HepG2 (cell line): ENCODE measurements around the gene RELL1. TPM values are rescaled to one million over a fixed set of nuclear protein-coding genes. Genes with fewer than 3 reads are reported as not detected.

Experiments used
- AGO1 ChIP-seq: fragments of 200-400 bp; formaldehyde crosslinking; IDR thresholded peaks from 2 replicates; pipeline ENCODE4 v1.6.1; 2017; ENCODE audit warnings: mild to moderate bottlenecking, low read depth, low read length, moderate library complexity; ENCODE audit not compliant: poor library complexity, severe bottlenecking
- ARHGAP35 ChIP-seq: sonication (generic); formaldehyde crosslinking; IDR thresholded peaks from 2 replicates; pipeline ENCODE4 v1.9.0; 2022; ENCODE audit warnings: mild to moderate bottlenecking, inconsistent platforms, moderate library complexity, missing genetic modification reagents, borderline replicate concordance
- CAMTA2 ChIP-seq: sonication (generic); formaldehyde crosslinking; IDR thresholded peaks from 2 replicates; pipeline ENCODE4 v1.4.0; 2020; ENCODE audit warnings: mild to moderate bottlenecking, missing genetic modification reagents, borderline replicate concordance
- FOXA3 ChIP-seq: IDR thresholded peaks from 2 replicates; pipeline ENCODE4 v1.6.1; 2016; ENCODE audit warnings: missing genetic modification reagents, missing compliant biosample characterization
- GPBP1L1 ChIP-seq: sonication (generic); formaldehyde crosslinking; IDR thresholded peaks from 2 replicates; pipeline ENCODE4 v1.5.0; 2020; ENCODE audit warnings: mild to moderate bottlenecking, missing genetic modification reagents
- HNF4A ChIP-seq: sonication (generic); formaldehyde crosslinking; IDR thresholded peaks from 2 replicates; pipeline ENCODE4 v1.4.0; 2020; ENCODE audit warnings: missing genetic modification reagents
- HNRNPH1 ChIP-seq: fragments of 200-400 bp; formaldehyde crosslinking; optimal IDR thresholded peaks from 2 replicates; pipeline ENCODE3; 2017; ENCODE audit warnings: mild to moderate bottlenecking, low read depth, low read length
- POGZ ChIP-seq: sonication (generic); formaldehyde crosslinking; IDR thresholded peaks from 2 replicates; pipeline ENCODE4 v1.4.0; 2020; ENCODE audit warnings: mild to moderate bottlenecking, missing genetic modification reagents
- RBAK ChIP-seq: sonication (generic); formaldehyde crosslinking; IDR thresholded peaks from 2 replicates; pipeline ENCODE4 v1.5.1; 2020; ENCODE audit warnings: mild to moderate bottlenecking, missing genetic modification reagents
- TFE3 ChIP-seq: IDR thresholded peaks from 2 replicates; pipeline ENCODE4 v1.6.1; 2016
- ZC3H13 ChIP-seq: sonication (generic); formaldehyde crosslinking; IDR thresholded peaks from 2 replicates; pipeline ENCODE4 v1.8.1; 2023; ENCODE audit warnings: mild to moderate bottlenecking, missing genetic modification reagents, moderate library complexity
- ZEB1 ChIP-seq: IDR thresholded peaks from 2 replicates; pipeline ENCODE4 v1.6.1; 2012; ENCODE audit warnings: mild to moderate bottlenecking, low read depth, inconsistent platforms; ENCODE audit not compliant: insufficient replicate concordance
- ZFY ChIP-seq: sonication (generic); formaldehyde crosslinking; IDR thresholded peaks from 2 replicates; pipeline ENCODE4 v1.4.0; 2020; ENCODE audit warnings: missing genetic modification reagents
- ZNF12 ChIP-seq: sonication (generic); formaldehyde crosslinking; IDR thresholded peaks from 2 replicates; pipeline ENCODE4 v1.5.0; 2020; ENCODE audit warnings: missing genetic modification reagents
- ZNF232 ChIP-seq: sonication (generic); formaldehyde crosslinking; IDR thresholded peaks from 2 replicates; pipeline ENCODE4 v1.4.0; 2020; ENCODE audit warnings: missing genetic modification reagents, borderline replicate concordance
- ZNF296 ChIP-seq: sonication (generic); formaldehyde crosslinking; conservative IDR thresholded peaks from 2 replicates; pipeline ENCODE4 v1.5.0; 2020; ENCODE audit warnings: mild to moderate bottlenecking, missing genetic modification reagents
- ZNF451 ChIP-seq: sonication (generic); formaldehyde crosslinking; IDR thresholded peaks from 2 replicates; pipeline ENCODE4 v1.5.0; 2020; ENCODE audit warnings: mild to moderate bottlenecking, missing genetic modification reagents
- ZNF530 ChIP-seq: sonication (generic); formaldehyde crosslinking; IDR thresholded peaks from 2 replicates; pipeline ENCODE4 v1.5.0; 2020; ENCODE audit warnings: low read depth, mild to moderate bottlenecking, missing genetic modification reagents
- ZNF574 ChIP-seq: sonication (generic); formaldehyde crosslinking; IDR thresholded peaks from 2 replicates; pipeline ENCODE4 v1.4.0; 2020; ENCODE audit warnings: missing genetic modification reagents
- ZNF75D ChIP-seq: sonication (generic); formaldehyde crosslinking; IDR thresholded peaks from 2 replicates; pipeline ENCODE4 v1.8.1; 2023; ENCODE audit warnings: missing genetic modification reagents, mild to moderate bottlenecking, borderline replicate concordance
- ZNF883 ChIP-seq: sonication (generic); formaldehyde crosslinking; IDR thresholded peaks from 2 replicates; pipeline ENCODE4 v1.5.1; 2020; ENCODE audit warnings: mild to moderate bottlenecking, missing genetic modification reagents; ENCODE audit errors: not compliant biosample characterization
- polyA plus RNA-seq, 8 experiments: library from polyadenylated mRNA; depleted of rRNA in 3 of 8; stranded (reverse) in 7 of 8; unstranded in 1 of 8; fragments of >200 nt; fragmentation: Illumina TruSeq in 4 of 8; extraction: Trizol in 4 of 8; gene quantifications; 2 replicates each; pipeline versions ENCODE4 v1.2.1 to v1.2.3, GENCODE V29; 2011 to 2016; ENCODE audit warnings: low read depth in 4 of 8, missing spikeins in 1 of 8, mixed read lengths in 1 of 8; ENCODE audit not compliant: insufficient read depth in 1 of 8
- total RNA-seq, 5 experiments: library from RNA; depleted of rRNA; stranded (reverse); fragments of >200 nt; fragmentation: Illumina TruSeq; extraction: Trizol; gene quantifications; 2 replicates each; pipeline ENCODE4 v1.2.3, GENCODE V29; 2016; ENCODE audit warnings: low read depth in 1 of 5

The RELL1 gene
- total and polyA plus RNA-seq, 2 of the 13 experiments (the other 11 are each of a cell fraction or from before 2014, with no cell fraction given): 8.4 to 58.4 TPM

- TF ChIP-seq ZNF574: no peak
- TF ChIP-seq ZNF75D (CRISPR knock-in tag): no peak
- no peak for TF ChIP-seq ZNF296 (CRISPR knock-in tag)
- TF ChIP-seq ZNF12 (CRISPR knock-in tag): peak; percentile 78
- TF ChIP-seq ARHGAP35 (CRISPR knock-in tag): no peak
- no peak for TF ChIP-seq ZNF530
- TF ChIP-seq FOXA3: peak; percentile 46; the same call in 1 of the 2 replicates
- TF ChIP-seq CAMTA2: no peak
- TF ChIP-seq HNF4A (CRISPR knock-in tag): 0 out of 2 replicates have a peak, but pooled peaks have one; percentile 8
- TF ChIP-seq AGO1: no peak
- no peak for TF ChIP-seq ZEB1
- peak; percentile 98 for TF ChIP-seq RBAK
- no peak for TF ChIP-seq ZNF451 (CRISPR knock-in tag)
- no peak for TF ChIP-seq ZNF883 (CRISPR knock-in tag)
- no peak for TF ChIP-seq ZNF232
- TF ChIP-seq ZC3H13: no peak
- no peak for TF ChIP-seq POGZ
- TF ChIP-seq GPBP1L1 (CRISPR knock-in tag): no peak
- TF ChIP-seq TFE3 (CRISPR knock-in tag): no peak
- no peak for TF ChIP-seq HNRNPH1
- TF ChIP-seq ZFY (CRISPR knock-in tag): no peak
Measured at GRCh38 chr4:37734989-37735388, 48.8 kb upstream of the RELL1 start (continued).
